Kidney (tissue), 14 donors: ENCODE data around the gene SASH1. TPM values are rescaled to one million over a fixed set of nuclear protein-coding genes. Genes with fewer than 3 reads are reported as not detected.

Experiments used
- DNase-seq, 5 donors: peaks; one replicate each; pipeline ENCODE4 v3.0.0-alpha.2; 2013 to 2020
- FAIRE-seq: peaks from 2 replicates; lab custom pipeline; 2012; peaks lifted over from hg19 to GRCh38; lab: Jason Lieb, UNC
- H3K27ac ChIP-seq, 2 donors: one replicate each; pipeline ENCODE4 v1.7.0; 2013; ENCODE audit warnings: low read depth in 2 of 2, low read length in 2 of 2, inconsistent platforms in 1 of 2
- H3K27me3 ChIP-seq: one replicate; pipeline ENCODE4 v1.7.1; 2013; ENCODE audit warnings: low read length, inconsistent platforms; ENCODE audit not compliant: control insufficient read depth, insufficient read depth
- H3K36me3 ChIP-seq, 3 donors: one replicate each; pipeline versions ENCODE4 v1.7.0 to v1.7.1; 2013; ENCODE audit warnings: low read length in 3 of 3, control low read depth in 1 of 3, inconsistent platforms in 1 of 3; ENCODE audit not compliant: insufficient read depth in 3 of 3, control insufficient read depth in 2 of 3
- H3K4me1 ChIP-seq, 3 donors: one replicate each; pipeline versions ENCODE4 v1.7.0 to v1.7.1; 2013; ENCODE audit warnings: low read length in 3 of 3, inconsistent platforms in 1 of 3, low read depth in 1 of 3; ENCODE audit not compliant: control insufficient read depth in 2 of 3, insufficient read depth in 2 of 3
- H3K4me3 ChIP-seq, 3 donors: one replicate each; pipeline versions ENCODE4 v1.7.0 to v1.8.1; 2013; ENCODE audit warnings: low read length in 3 of 3, control low read depth in 1 of 3, inconsistent platforms in 1 of 3
- H3K9ac ChIP-seq, 3 donors: one replicate each; pipeline versions ENCODE4 v1.7.0 to v1.7.1; 2013; ENCODE audit warnings: low read length in 3 of 3, control low read depth in 1 of 3, inconsistent platforms in 1 of 3
- H3K9me3 ChIP-seq, 3 donors: one replicate each; pipeline versions ENCODE4 v1.7.0 to v1.7.1; 2013; ENCODE audit warnings: low read length in 3 of 3, control low read depth in 1 of 3, inconsistent platforms in 1 of 3; ENCODE audit not compliant: control insufficient read depth in 2 of 3, insufficient read depth in 1 of 3
- CTCF ChIP-seq: IDR thresholded peaks from 3 replicates; pipeline ENCODE4 v1.5.1; 2012; ENCODE audit warnings: mild to moderate bottlenecking, moderate library complexity, borderline replicate concordance; ENCODE audit not compliant: insufficient read depth; ENCODE audit errors: extremely low read depth
- intact Hi-C: fragments of 100-400 bp; cut with DNase I; formaldehyde crosslinking; loops from one replicate; pipeline ENCODE4 v1.11.1; 2022
- polyA plus RNA-seq: library from polyadenylated mRNA; stranded (reverse); fragments of 350-450 nt; fragmentation: Illumina TruSeq; extraction: RNeasy Lipid Tissue Mini Kit (QIAGEN cat#74804); gene quantifications from one replicate; pipeline ENCODE4 v1.2.3, GENCODE V29; 2014; ENCODE audit warnings: low read depth, low replicate concordance; ENCODE audit not compliant: insufficient read depth
- total RNA-seq: library from RNA; stranded (reverse); fragmentation: NEBNext Ultra II Directional; extraction: Animal tissue kit (Norgen Biotek cat#: 25700); gene quantifications from one replicate; pipeline ENCODE4 v1.2.1, GENCODE V29; 2021
- donor health status: control.
- donor health status: control.
- donor health status: control.
- donor health status: control.
- donor health status: control.
- donor health status: DM: yes; HTN: yes; CAD: no.
- donor health status: Normal renal cell carcinoma (clear cell type).

SASH1 gene
- total and polyA plus RNA-seq, 2 donors from 2014 or later: 6.2 to 148 TPM

GRCh38 chr6:148492654-148493290, 150.1 kb downstream of the SASH1 start:
- Histone ChIP-seq H3K4me3 (no peak overlapping the region), H3K4me1 (no peaks in the 10 kb centered on the region), H3K9ac (no peak overlapping the region), H3K27me3 (no peaks in the 10 kb centered on the region), H3K9me3 (no peaks in the 10 kb centered on the region), H3K36me3 (peaks cover 0 to 6% (median 4%) of the 10 kb centered on the region in 3 donors), H3K27ac (no peak overlapping the region)
- intact Hi-C loops: no loop called here
- TF ChIP-seq CTCF: no peak
- FAIRE-seq (no peak), DNase-seq (no peak)

- FAIRE-seq: no peak
- Histone ChIP-seq H3K4me1 (no peaks in the 10 kb centered on the region), H3K36me3 (peaks cover 0 to under 1% (median 0%) of the 10 kb centered on the region in 3 donors), H3K27me3 (no peaks in the 10 kb centered on the region), H3K9me3 (no peaks in the 10 kb centered on the region), H3K27ac (no peak overlapping the region), H3K9ac (no peak overlapping the region), H3K4me3 (no peak overlapping the region)
- intact Hi-C loops: no loop called here
- no peak for TF ChIP-seq CTCF
- no peak for DNase-seq
Observed at GRCh38 chr6:148493424-148493823, 150.8 kb downstream of the SASH1 start.

GRCh38 chr6:148494226-148494625, 151.6 kb downstream of the SASH1 start:
- H3K36me3 ChIP-seq: no peaks in the 10 kb centered on the region
- FAIRE-seq (no peak), DNase-seq (no peak)
- no peak overlapping the region for H3K27ac ChIP-seq
- TF ChIP-seq CTCF: no peak
- intact Hi-C loops: no loop called here
- no peaks in the 10 kb centered on the region for H3K4me1 ChIP-seq
- no peak overlapping the region for H3K9ac ChIP-seq
- no peak overlapping the region for H3K4me3 ChIP-seq
- no peaks in the 10 kb centered on the region for H3K9me3 ChIP-seq
- H3K27me3 ChIP-seq: no peaks in the 10 kb centered on the region

GRCh38 chr6:148495029-148495428, 152.4 kb downstream of the SASH1 start:
- H3K4me3 ChIP-seq: no peak overlapping the region
- FAIRE-seq (no peak), DNase-seq (no peak)
- no peaks in the 10 kb centered on the region for H3K36me3 ChIP-seq
- no peak overlapping the region for H3K27ac ChIP-seq
- H3K27me3 ChIP-seq: no peaks in the 10 kb centered on the region
- no peak for TF ChIP-seq CTCF
- H3K9ac ChIP-seq: no peak overlapping the region
- intact Hi-C loops: no loop called here
- H3K9me3 ChIP-seq: no peaks in the 10 kb centered on the region
- H3K4me1 ChIP-seq: no peaks in the 10 kb centered on the region
